Sigmoid colon (tissue), 7 donors: ENCODE results near the gene LRGUK. TPM values are rescaled to one million over a fixed set of nuclear protein-coding genes. Genes with fewer than 3 reads are reported as not detected.
"Not testable (repeated sequence)": the region's sequence is repeated elsewhere in the genome, so short reads cannot be mapped to it uniquely, and the experiment has no call there.

ENCODE experiments used
- DNase-seq: peaks from one replicate; pipeline ENCODE4 v3.0.0-alpha.2; 2019
- H3K27ac ChIP-seq, 4 donors: fragments of 200-600 bp; sonication (generic); one replicate each; pipeline ENCODE4 v1.5.1; 2016 to 2019; ENCODE audit warnings: mild to moderate bottlenecking in 1 of 4
- H3K27me3 ChIP-seq, 3 donors: fragments of 200-600 bp; sonication (generic); one replicate each; pipeline ENCODE4 v1.5.1; 2019; ENCODE audit warnings: mild to moderate bottlenecking in 1 of 3
- H3K36me3 ChIP-seq, 4 donors: fragments of 200-600 bp; sonication (generic); one replicate each; pipeline ENCODE4 v1.5.1; 2016 to 2019
- H3K4me1 ChIP-seq, 4 donors: fragments of 200-600 bp; sonication (generic); one replicate each; pipeline ENCODE4 v1.5.1; 2017 to 2019
- H3K4me3 ChIP-seq, 4 donors: fragments of 200-600 bp; sonication (generic); one replicate each; pipeline ENCODE4 v1.5.1; 2017 to 2019; ENCODE audit warnings: mild to moderate bottlenecking in 2 of 4, moderate library complexity in 1 of 4
- H3K9me3 ChIP-seq, 4 donors: fragments of 200-600 bp in 3 of 4; sonication (generic) in 3 of 4; one replicate each; pipeline versions ENCODE4 v1.5.1 to v1.6.1; 2013 to 2019
- EP300 ChIP-seq, 4 donors: sonication (generic); formaldehyde crosslinking; IDR thresholded peaks; one replicate each; pipeline ENCODE4 v1.6.1; 2017; ENCODE audit warnings: antibody characterized with exemption in 4 of 4
- POLR2A ChIP-seq, 2 donors: fragments of 450-650 bp; IDR thresholded peaks; one replicate each; pipeline ENCODE4 v1.6.1; 2016; ENCODE audit warnings: antibody characterized with exemption in 2 of 2, mild to moderate bottlenecking in 2 of 2, moderate library complexity in 2 of 2
- POLR2AphosphoS5 ChIP-seq, 4 donors: sonication (generic); formaldehyde crosslinking; IDR thresholded peaks; one replicate each; pipeline ENCODE4 v1.6.1; 2017; ENCODE audit warnings: antibody characterized with exemption in 4 of 4
- WGBS, 2 donors: extraction: QIAGEN DNeasy Blood & Tissue Kit; methylation state at CpG; one replicate each; pipeline ENCODE4 v1.1.7; 2013; 5-methylcytosine and 5-hydroxymethylcytosine counted together
- intact Hi-C: fragments of 100-400 bp; cut with DNase I; formaldehyde crosslinking; loops from one replicate; pipeline ENCODE4 v1.15.1; 2023
- polyA plus RNA-seq, 3 donors: library from polyadenylated mRNA; stranded (reverse); fragments of 200-250 nt; gene quantifications; one replicate each; pipeline ENCODE4 v1.2.3, GENCODE V29; 2013
- total RNA-seq, 4 donors: library from RNA; depleted of rRNA; stranded (reverse); fragments of >200 nt; gene quantifications; one replicate each; pipeline ENCODE4 v1.1.0, GENCODE V29; 2016
- TF ChIP-seq, protein P1 (sequence below), 4 experiments: fragments of 450-650 bp in 3 of 4; fragments of 200-600 bp in 1 of 4; IDR thresholded peaks; one replicate each; pipeline ENCODE4 v1.5.1; 2016 to 2019; ENCODE audit warnings: antibody characterized with exemption in 4 of 4, mild to moderate bottlenecking in 3 of 4, moderate library complexity in 2 of 4
- donor health status: healthy with polysubstance abuse.
- donor health status: Bipolar disorder and iron deficiency.
- donor health status: healthy.

LRGUK gene
- total and polyA plus RNA-seq, 7 donors: 0.03 to 0.71 (median 0.33) TPM; not detected in 2

DNA sequence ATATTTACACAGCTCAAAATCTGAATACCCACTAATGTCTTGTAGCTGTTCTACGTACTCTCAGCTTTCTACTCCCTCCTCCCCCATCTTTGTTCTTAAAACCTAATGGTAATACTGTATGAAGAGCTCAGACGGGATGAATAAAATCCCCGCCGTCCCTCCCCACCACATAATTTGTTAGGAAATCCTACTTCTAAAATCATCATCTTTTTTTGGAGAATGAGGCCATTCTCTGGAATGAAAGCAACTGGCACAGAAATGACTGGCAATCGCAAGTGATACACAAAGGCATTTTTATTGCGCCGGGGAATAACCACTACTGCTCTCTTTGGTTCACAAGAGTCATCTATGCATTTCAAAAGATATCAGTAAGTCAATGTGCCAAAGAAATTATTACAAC lies 162.3 kb downstream of the LRGUK start:
- intact Hi-C loops: no loop called here
- H3K36me3 ChIP-seq: peaks cover 0 to 17% (median 5%) of the 10 kb centered on the region in 4 donors
- no peaks in the 10 kb centered on the region for H3K9me3 ChIP-seq
- H3K27me3 ChIP-seq: no peaks in the 10 kb centered on the region
- H3K4me1 ChIP-seq: peaks cover 0 to 22% (median 9%) of the 10 kb centered on the region in 4 donors
- TF ChIP-seq POLR2A (IDR thresholded peaks at IDR 0.05) (no peak), EP300 (IDR thresholded peaks at IDR 0.05) (no peak), POLR2AphosphoS5 (IDR thresholded peaks at IDR 0.05) (no peak)
- TF ChIP-seq, protein P1, sequence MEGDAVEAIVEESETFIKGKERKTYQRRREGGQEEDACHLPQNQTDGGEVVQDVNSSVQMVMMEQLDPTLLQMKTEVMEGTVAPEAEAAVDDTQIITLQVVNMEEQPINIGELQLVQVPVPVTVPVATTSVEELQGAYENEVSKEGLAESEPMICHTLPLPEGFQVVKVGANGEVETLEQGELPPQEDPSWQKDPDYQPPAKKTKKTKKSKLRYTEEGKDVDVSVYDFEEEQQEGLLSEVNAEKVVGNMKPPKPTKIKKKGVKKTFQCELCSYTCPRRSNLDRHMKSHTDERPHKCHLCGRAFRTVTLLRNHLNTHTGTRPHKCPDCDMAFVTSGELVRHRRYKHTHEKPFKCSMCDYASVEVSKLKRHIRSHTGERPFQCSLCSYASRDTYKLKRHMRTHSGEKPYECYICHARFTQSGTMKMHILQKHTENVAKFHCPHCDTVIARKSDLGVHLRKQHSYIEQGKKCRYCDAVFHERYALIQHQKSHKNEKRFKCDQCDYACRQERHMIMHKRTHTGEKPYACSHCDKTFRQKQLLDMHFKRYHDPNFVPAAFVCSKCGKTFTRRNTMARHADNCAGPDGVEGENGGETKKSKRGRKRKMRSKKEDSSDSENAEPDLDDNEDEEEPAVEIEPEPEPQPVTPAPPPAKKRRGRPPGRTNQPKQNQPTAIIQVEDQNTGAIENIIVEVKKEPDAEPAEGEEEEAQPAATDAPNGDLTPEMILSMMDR (IDR thresholded peaks at IDR 0.05): no peak
- no peak for DNase-seq
- WGBS, 2 donors: 76 to 86% methylated on average over 7 of the region's 7 CpGs
- no peak overlapping the region for H3K27ac ChIP-seq
- no peak overlapping the region for H3K4me3 ChIP-seq

DNA sequence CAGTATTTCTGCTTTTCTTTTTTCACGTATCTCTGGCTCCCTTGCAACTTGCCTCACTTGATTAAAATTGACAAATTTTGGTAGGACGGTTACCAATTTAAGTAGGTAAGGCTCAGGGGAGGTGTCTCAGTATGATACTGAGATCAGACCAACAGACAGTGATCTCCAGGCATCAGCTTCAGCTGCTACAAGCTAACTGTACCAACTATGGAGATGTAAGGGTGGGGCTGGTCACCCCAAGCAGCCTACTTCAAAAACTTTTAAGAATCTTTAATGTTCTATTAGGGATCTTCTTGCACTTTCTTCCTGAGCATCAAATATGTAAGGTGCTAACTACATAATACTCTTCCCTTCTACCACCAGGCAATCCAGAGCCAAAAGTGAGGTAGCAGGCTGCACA lies 162.7 kb downstream of the LRGUK start:
- Histone ChIP-seq H3K27me3 (no peaks in the 10 kb centered on the region), H3K36me3 (peaks cover 0 to 21% (median 9%) of the 10 kb centered on the region in 4 donors), H3K4me3 (no peak overlapping the region), H3K27ac (no peak overlapping the region), H3K4me1 (peaks cover 0 to 22% (median 9%) of the 10 kb centered on the region in 4 donors), H3K9me3 (no peaks in the 10 kb centered on the region)
- intact Hi-C loops: no loop called here
- DNase-seq: no peak
- TF ChIP-seq POLR2AphosphoS5 (IDR thresholded peaks at IDR 0.05) (no peak), POLR2A (IDR thresholded peaks at IDR 0.05) (no peak)
- WGBS, 2 donors: 84 to 89% methylated on average over 2 of the region's 2 CpGs

DNA sequence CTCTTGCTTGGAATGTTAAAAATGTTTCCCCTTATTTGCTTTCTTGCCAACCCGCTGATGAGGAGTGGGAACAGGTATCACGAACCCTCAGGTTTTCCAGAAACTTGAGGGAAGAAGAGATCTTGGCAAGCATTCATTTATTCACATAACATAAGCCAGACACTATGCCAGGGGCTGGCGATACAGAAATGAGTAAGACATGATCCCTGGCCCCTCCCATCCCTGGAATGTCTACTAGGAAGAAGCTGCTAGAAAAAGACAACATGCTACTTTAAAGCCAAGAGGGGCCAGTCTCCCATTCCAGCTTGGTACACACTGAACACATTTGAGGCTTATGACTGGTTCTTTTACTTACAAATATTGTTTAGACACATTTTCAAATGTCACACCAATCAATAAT lies 163.1 kb downstream of the LRGUK start:
- Histone ChIP-seq H3K27ac (no peak overlapping the region), H3K4me3 (no peak overlapping the region), H3K27me3 (no peaks in the 10 kb centered on the region), H3K4me1 (peaks cover 0 to 22% (median 9%) of the 10 kb centered on the region in 4 donors), H3K36me3 (peaks cover 0 to 25% (median 13%) of the 10 kb centered on the region in 4 donors), H3K9me3 (no peaks in the 10 kb centered on the region)
- no peak for DNase-seq
- 88 to 90% methylated on average over 3 of the region's 3 CpGs for WGBS, 2 donors
- intact Hi-C loops: no loop called here
- TF ChIP-seq, protein P1 (IDR thresholded peaks at IDR 0.05): no peak
- no peak for TF ChIP-seq POLR2A (IDR thresholded peaks at IDR 0.05)

DNA sequence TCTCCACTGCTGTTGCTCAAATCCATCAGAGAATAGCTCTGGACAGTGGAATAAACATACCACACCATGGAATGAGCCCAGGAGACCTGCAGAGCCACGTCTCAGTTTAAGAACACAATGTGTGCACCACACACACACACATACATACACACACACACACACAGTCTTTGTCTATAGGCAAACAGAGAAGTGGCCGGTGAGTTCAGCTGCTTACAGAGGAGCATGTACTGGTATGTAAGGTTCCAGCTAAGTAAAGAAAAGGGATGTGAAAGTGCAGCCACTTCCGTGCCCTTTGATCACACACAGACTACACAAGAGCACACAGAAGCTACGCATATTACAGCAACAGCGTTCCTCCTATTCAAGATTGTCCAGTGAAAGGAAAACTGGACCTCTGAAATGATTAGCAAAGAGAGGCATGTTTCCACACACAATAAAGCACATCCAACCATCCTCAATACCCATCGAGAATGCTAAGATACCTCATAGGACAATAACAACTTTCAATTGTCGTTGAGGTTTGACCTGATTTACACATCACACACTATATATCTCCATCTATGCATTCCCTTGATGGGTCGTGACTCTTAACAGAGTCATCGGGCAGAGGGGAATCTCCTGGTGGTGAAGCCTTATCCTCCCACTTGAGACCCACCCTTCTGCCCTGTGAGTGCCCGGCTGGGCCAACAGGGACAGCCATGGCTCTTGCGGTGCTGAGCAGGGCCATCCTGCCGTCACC lies 166.0 kb downstream of the LRGUK start:
- Histone ChIP-seq H3K27ac (no peak overlapping the region), H3K36me3 (peaks cover 0 to 39% (median 21%) of the 10 kb centered on the region in 4 donors), H3K9me3 (no peaks in the 10 kb centered on the region), H3K4me3 (no peak overlapping the region), H3K27me3 (no peaks in the 10 kb centered on the region), H3K4me1 (peaks cover 0 to 26% (median 11%) of the 10 kb centered on the region in 4 donors)
- WGBS, 2 donors: 69 to 70% methylated on average over 12 of the region's 12 CpGs
- TF ChIP-seq POLR2AphosphoS5 (IDR thresholded peaks at IDR 0.05) (no peak), POLR2A (IDR thresholded peaks at IDR 0.05) (no peak), EP300 (IDR thresholded peaks at IDR 0.05) (no peak)
- TF ChIP-seq, protein P1 (IDR thresholded peaks at IDR 0.05): no peak
- peak; percentile 65 for DNase-seq
- intact Hi-C loops: no loop called here

DNA sequence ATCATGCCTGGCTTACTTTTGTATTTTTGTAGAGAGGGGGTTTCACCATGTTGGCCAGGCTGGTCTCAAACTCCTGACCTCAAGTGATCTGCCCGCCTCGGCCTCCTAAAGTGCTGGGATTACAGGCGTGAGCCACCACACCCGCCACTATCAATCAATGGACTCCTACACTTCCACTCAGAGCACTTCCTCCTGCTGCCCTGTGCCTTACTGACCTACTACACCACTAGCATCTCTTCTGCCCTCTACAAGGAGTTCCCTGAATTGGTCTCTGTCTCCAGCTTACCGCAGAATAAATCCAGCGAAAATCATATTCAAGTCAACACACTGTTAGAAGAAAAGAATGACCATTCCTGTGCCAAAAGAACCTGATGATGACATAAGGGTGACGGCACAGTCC lies 168.8 kb downstream of the LRGUK start:
- 81 to 87% methylated on average over 7 of the region's 7 CpGs for WGBS, 2 donors
- H3K27ac ChIP-seq, DNase-seq, H3K9me3 ChIP-seq, intact Hi-C loops, H3K4me3 ChIP-seq, H3K27me3 ChIP-seq: not testable (repeated sequence)
- Histone ChIP-seq H3K36me3 (peaks cover 0 to 36% (median 21%) of the 10 kb centered on the region in 4 donors), H3K4me1 (peaks cover 0 to 28% (median 17%) of the 10 kb centered on the region in 4 donors)
